HG02642 (cell line): ENCODE results near the gene RASSF4.

ENCODE experiments used
- ATAC-seq: cut with Tn5 transposase; IDR thresholded peaks from one replicate; pipeline ENCODE4 v1.9.1; 2021; ENCODE audit warnings: mild to moderate bottlenecking; ENCODE audit not compliant: unreplicated experiment, poor library complexity

RASSF4 gene

DNA sequence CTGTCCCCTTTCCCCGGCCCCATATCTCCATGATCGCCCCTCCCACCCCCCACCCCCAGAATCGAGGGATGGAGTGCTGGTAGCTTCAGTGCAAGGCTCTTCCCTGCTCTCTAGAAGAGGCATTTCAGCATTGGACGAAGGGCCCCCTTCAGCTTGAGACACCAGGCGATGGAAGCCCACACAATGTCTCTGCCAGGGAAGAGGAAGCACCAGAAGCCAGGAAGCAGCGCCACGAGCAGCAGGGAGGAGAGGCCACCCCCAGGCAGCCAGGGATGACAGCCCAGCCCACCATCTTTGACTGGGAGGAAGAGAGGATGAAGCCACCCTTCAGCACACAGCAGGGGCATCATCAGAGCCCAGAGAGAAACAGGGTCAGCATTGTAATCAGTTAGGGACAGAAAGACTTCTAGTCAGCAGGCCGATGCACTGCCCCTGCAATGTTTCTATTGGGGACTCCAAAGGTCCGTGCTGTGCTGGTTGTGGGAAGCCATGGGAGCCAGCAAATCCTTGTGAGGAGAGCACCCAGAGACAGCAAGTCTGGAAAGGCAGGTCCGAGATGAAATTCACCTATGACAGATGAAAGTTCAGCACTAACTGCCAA is 32.8 kb upstream of the RASSF4 start:
- ATAC-seq: no peak

DNA sequence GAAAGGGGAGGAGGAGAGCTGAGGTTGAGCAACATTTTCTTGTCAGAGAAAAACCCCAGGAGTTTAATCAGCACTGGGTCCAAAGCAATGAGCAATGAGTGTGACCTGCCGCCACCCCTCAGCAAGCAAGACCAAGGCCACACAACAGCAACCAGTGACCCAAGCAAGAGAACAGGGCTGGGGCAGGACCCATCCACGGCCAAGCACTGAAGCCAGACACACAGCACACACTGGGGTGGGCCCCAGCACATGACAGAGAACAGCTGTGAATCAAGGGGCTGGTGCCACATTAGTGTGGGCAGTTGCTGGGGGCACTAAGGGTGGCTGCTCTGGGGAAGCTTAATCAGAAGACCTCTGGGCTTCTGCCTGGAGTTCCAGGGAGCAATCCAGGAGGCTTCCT is 32.2 kb upstream of the RASSF4 start:
- no peak for ATAC-seq

DNA sequence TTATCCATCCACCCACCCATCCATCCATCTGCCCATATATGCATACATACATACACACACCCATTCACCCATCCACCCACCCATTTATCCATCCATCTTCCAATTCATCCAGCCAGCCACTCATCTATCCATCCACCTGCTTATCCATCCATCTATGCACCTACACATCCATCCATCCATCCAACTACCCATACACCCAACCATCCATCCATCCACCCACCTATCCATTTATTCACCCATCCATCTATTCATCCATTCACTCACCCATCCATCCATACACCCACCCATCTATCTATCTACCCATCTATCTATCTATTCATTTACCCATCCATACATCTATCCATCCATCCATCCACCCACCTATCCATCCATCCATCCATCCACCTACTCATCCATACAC is 31.1 kb upstream of the RASSF4 start:
- no peak for ATAC-seq

DNA sequence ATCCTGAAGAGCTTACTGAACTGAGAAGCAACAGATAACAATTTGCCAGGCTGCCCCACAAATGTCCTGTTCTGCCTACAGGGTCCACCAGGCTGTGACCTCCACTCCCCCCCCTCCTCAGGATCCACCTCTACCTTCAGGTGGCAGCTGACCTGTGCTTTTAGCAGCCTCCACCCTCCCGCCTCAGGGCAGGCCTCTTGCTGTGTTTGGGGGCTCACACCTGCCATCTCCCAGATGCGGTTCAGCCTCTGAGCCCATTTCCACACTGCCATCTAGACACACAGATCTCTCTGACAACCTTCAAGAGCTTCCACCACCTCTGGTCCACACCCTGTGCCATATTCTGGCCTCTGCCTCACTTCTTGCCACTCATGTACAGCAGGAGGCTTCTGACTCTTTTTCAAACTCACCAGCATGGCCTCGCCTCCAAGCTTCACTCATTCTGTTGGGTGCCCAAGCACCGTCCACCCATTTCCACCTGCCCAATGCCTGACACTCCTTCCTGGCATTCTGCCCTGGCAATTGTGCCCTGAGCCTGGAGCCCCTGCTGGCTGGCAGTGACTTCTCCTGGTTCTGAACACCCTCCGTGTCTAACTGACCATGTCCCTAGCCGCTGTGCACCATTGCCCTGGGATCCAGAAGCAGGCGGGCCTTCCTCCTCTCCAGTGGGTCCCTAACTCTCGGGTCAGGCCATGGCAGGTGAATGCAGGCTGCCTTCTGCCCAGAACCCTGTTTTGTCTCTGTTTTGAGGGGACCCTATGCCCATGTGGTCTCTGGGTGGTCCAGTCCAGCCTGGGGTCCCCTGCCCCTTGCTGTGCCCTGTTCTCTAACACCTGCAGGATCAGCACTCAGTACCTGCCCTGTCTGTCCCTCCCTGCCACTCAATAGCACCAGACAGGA is 30.0 kb upstream of the RASSF4 start:
- no peak for ATAC-seq

- no peak for ATAC-seq
Observed at GRCh38 chr10:44930904-44931620, 28.5 kb upstream of the RASSF4 start.

GRCh38 chr10:44931621-44932516 is 27.7 kb upstream of the RASSF4 start:
- ATAC-seq: no peak

DNA sequence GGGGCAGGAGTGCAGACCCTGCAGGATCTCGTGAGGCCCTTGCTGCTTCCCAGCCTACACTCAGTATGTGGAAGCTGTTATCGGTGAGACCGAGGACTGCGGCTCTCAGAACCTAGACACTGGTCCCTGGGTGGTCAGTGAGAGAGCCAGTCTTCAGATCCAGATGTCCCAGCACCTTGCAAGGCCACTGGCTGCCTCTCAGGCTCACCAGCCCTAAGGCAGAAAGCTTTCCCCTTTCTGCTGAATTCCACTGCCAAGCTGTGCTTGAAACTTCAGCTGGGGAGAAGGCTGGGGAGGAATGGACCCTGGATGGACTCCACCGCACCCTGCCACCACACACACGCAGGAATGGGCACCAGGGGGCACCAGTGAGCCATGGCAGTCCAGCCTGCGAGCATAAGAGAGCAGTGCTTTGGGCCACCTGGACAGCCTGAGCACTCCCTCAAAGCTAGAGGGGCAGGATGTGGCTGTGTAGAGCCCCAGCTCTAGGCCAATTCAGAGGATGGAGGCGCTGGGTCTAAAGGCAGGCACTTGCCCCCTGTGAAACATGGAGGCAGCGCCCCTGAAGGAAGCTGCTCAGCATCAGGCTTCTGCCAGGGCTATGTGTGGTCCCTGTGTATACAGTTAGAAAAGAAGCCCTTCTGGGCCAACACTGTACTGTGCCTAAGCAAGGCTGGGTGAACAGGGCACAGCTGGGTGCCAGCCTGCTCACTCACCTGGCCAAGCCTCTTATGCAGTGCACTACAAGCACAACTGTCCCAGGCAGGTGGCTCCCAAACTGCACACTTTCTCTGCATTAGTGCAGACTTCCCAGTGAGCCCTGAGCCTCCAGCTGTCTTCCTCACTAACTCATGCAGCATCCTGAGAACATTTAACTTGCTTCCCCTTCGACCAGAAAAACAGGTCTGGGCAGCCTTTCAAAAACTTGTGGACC is 26.8 kb upstream of the RASSF4 start:
- peak; percentile 97 for ATAC-seq

DNA sequence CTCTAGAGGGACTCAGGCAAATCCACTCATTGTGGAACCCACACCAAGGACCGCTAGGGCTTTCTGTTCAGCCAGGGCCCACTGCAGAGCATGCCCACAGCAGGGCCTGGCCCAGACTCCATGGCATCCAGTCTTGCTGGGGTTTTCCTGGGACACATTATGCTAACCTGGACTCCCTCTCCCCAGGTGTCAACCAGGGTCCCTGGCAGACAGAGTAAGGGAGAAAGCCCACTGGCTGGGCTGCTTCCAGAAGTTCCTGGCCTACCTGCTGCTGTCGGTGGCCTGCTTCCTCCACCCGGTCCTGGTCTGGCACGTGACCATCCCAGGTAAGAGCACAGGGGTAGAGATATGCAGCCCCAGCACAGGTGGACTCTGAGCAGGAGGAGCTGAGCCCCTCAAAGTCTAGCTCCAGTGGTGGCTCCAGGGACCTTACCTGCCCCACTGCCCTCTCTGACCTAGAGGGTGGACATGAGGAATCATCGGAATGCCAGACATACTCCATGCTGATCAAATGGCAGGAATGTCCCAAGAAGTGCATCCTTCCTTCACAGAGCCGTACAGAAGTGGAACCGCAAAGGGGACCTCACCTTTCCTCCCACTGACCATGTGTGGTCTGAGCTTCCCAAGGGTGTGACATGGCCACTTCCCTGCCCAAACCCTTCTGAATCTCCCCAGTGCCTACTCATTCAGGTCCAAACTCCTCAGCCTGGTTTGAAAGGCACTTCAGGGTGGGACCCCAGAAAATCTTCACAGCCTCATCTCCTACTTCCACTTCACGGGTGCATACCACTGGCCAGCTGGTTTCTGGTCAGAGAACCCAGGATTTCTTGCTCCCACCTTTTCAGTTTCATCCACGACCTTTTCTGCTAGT is 25.9 kb upstream of the RASSF4 start:
- ATAC-seq: no peak

DNA sequence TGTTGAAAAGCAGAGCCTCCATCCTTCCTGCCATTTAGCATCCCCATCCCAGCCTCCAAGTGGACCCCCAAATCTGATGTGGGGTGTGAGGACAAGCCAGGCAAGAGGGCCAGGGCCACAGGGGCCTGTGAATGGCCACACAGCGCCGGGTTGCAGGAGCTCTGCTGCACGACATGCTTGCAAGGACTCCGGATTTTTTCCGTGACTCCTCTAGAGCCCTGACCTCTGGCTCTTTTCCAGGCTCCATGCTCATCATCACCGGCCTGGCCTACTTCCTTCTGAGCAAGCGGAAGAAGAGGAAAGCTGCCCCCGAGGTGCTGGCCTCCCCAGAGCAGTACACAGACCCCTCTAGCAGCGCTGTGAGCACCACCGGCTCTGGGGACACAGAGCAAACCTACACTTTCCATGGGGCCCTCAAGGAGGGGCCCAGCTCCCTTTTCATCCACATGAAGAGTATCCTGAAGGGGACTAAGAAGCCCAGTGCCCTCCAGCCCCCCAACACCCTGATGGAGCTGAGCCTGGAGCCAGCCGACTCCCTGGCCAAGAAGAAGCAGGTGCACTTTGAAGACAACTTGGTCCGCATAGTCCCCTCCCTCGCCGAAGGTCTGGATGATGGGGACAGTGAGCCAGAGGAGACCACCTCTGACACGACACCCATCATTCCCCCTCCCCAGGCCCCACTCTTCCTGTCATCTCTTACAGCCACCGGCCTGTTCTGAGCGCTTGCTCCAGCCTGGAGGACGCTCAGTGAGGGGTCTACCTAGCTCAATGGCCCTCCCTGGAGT is 25.0 kb upstream of the RASSF4 start:
- no peak for ATAC-seq

GRCh38 chr10:44935201-44935965 is 24.2 kb upstream of the RASSF4 start:
- no peak for ATAC-seq

DNA sequence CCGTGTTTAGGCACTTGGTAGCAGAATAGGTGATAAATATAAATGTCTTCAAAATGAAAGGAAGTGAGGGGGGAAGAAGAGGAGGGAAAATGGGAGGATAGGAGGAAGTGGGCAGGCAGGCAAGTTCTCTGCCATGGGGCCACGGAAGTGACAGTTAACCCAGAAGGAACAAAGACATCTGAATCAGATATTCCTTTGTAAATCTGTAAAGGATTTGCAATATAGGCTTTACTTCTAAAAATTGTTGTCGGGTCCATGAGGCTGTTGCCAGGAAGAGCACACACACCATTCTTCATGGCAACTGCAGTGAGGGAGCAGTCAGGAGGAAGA is 23.7 kb upstream of the RASSF4 start:
- no peak for ATAC-seq

DNA sequence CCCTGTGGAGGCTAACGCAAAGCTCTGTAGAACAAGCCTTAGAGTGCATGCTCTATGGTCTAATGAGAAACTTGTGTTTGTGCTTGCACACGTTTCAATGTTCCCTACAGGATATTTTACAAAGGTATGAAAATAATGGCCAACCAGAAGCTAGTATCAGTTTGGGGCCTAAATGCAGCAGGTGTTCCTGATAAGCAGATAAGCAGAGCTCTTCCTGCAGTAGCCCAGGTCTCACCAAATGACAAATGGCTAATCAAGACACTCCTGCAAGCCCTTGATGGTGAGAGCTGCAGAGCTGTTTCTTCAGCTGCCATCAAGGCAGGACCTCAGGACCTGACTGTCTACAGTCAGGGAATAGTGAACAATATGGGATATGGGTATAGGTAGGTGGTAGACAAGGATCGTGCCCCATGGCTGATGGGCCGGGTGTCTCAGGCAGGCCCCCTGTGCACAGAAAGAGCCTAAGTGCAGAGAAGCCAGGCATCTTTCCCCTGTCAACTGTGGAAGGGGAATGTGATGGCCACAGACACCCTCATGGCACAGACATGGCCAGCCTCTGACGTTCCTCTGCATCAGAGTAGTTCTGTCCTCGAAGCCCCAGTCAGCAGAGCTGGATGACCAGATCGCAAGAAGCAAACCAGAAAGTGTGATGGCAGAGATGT is 23.2 kb upstream of the RASSF4 start:
- ATAC-seq: no peak

DNA sequence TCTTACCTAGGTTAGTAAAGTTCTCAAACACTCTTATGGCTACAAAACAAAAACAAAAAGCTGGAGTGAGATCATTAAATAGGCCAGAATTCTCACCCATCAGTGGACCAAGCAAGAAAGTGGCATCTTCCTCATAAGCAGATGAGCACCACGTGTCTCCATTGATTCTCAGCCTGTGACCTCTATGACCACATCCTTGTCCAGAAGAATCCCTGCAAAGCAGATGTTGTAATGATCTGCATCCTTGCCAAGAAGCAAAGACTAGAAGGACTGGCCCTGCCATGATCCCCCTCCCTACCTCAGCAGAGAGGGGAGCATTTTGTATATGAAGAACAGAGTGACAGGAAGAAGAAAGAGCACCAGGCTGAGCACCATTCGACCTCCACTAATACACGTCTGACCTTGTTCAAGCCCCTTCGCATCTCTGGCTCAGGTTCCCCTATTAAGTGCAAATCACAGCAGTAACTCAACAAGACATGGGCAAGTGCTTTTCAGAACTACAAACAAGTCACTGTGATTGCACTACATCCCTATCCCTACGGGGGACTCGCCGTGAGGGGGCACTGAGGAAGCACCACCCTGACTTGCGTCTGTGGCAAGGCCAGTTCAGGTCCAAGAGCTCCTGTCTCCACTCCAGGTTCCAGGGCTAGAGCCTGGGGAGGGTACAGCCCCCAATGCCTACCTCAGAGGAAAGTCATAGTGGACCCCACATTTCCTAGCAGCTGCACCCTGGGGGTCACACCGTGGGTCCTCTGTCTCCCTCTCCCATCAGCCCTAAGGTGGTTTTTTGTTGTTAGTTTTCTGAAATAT is 22.2 kb upstream of the RASSF4 start:
- no peak for ATAC-seq

DNA sequence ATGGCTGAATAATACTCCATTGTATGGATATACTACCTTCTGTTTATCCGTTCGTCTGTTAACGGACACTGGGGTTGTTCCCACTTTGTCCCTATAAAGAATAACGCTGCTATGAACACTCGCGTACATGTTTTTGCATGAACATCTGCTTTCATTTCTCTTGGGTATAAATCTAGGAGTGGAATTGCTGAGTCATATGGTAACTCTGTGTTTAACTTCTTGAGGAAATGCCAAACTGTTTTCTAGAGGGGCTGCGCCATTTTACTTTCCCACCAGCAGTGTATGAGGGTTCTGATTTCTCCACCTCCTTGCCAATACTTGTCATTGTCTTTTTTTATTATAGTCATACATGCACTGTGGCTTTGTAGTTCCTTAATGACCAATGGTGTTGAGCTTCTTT is 20.6 kb upstream of the RASSF4 start:
- no peak for ATAC-seq

GRCh38 chr10:44939691-44940401 is 19.8 kb upstream of the RASSF4 start:
- ATAC-seq: no peak
